IMR-90 (cell line): ENCODE measurements around the gene GSDMA. TPM values are rescaled to one million over a fixed set of nuclear protein-coding genes. Genes with fewer than 3 reads are reported as not detected.

Experiments
- ATAC-seq: fragments of 200-7000 bp; cut with Tn5 transposase; 2 replicates; pipeline ENCODE4 v1.9.1; 2020; ENCODE audit warnings: low read depth, mild to moderate bottlenecking, moderate library complexity
- BruUV-seq: library from RNA; stranded (reverse); fragments of 400-500 nt; replicated peaks from 2 replicates; lab custom pipeline; 2021; lab: Mats Ljungman, UMichigan
- CTCF ChIA-PET: fragments of 300-600 bp; formaldehyde crosslinking; extraction: SDS; loops from one replicate; lab custom pipeline; 2021; ENCODE audit warnings: antibody characterized with exemption; lab: Yijun Ruan, JAX
- POLR2A ChIA-PET: fragments of 300-600 bp; sonication (Branson Sonifier 250); formaldehyde crosslinking; loops from one replicate; lab custom pipeline; 2022; ENCODE audit warnings: antibody characterized with exemption; ENCODE audit not compliant: unreplicated experiment; lab: Charles Lee
- DNase-seq: peaks from one replicate; pipeline ENCODE4 v3.0.0; 2013
- H2AFZ ChIP-seq: replicated peaks from 2 replicates; pipeline ENCODE3; 2013; ENCODE audit warnings: low read length, mild to moderate bottlenecking; ENCODE audit not compliant: poor library complexity
- H2AK5ac ChIP-seq: 2 replicates; pipeline ENCODE4 v1.6.1; 2013; ENCODE audit warnings: low read depth, low read length, inconsistent platforms
- H2AK9ac ChIP-seq: replicated peaks from 2 replicates; pipeline ENCODE3; 2013; ENCODE audit warnings: mild to moderate bottlenecking, low read depth, low read length, moderate library complexity; ENCODE audit not compliant: poor library complexity
- H2BK120ac ChIP-seq: 2 replicates; pipeline ENCODE4 v1.6.1; 2013; ENCODE audit warnings: low read depth, low read length, inconsistent platforms
- H2BK15ac ChIP-seq: 3 replicates; pipeline ENCODE4 v1.6.1; 2013; ENCODE audit warnings: low read depth, low read length, inconsistent platforms
- H2BK20ac ChIP-seq: 2 replicates; pipeline ENCODE4 v1.6.1; 2013; ENCODE audit warnings: low read depth, mild to moderate bottlenecking, inconsistent platforms, low read length, moderate library complexity
- H2BK5ac ChIP-seq: 2 replicates; pipeline ENCODE4 v1.6.1; 2013; ENCODE audit warnings: mild to moderate bottlenecking, low read depth, low read length, inconsistent platforms; ENCODE audit not compliant: poor library complexity, severe bottlenecking
- H3K14ac ChIP-seq: replicated peaks from 2 replicates; pipeline ENCODE4 v1.6.1; 2013; ENCODE audit warnings: low read depth, low read length, inconsistent platforms
- H3K18ac ChIP-seq: 2 replicates; pipeline ENCODE4 v1.6.1; 2013; ENCODE audit warnings: low read depth, low read length, control low read depth
- H3K23ac ChIP-seq: 2 replicates; pipeline ENCODE4 v1.6.1; 2013; ENCODE audit warnings: low read depth, low read length, inconsistent platforms
- H3K27ac ChIP-seq: 2 replicates; pipeline ENCODE4 v1.5.1; 2013; ENCODE audit warnings: mild to moderate bottlenecking, control low read depth, low read length; ENCODE audit not compliant: insufficient read depth
- H3K27me3 ChIP-seq: 2 replicates; pipeline ENCODE4 v1.6.1; 2013; ENCODE audit warnings: low read length; ENCODE audit not compliant: control insufficient read depth, insufficient read depth
- H3K36me3 ChIP-seq: 2 replicates; pipeline ENCODE4 v1.6.1; 2013; ENCODE audit warnings: low read length, mixed read lengths; ENCODE audit not compliant: control insufficient read depth, insufficient read depth
- H3K4ac ChIP-seq: 2 replicates; pipeline ENCODE4 v1.6.1; 2013; ENCODE audit warnings: low read depth, low read length, inconsistent platforms
- H3K4me1 ChIP-seq: 2 replicates; pipeline ENCODE4 v1.6.1; 2013; ENCODE audit warnings: low read length, mixed read lengths; ENCODE audit not compliant: control insufficient read depth, insufficient read depth
- H3K4me2 ChIP-seq: 2 replicates; pipeline ENCODE4 v1.6.1; 2013; ENCODE audit warnings: low read depth, mild to moderate bottlenecking, control low read depth, low read length, moderate library complexity
- H3K4me3 ChIP-seq: 2 replicates; pipeline ENCODE4 v1.5.1; 2013; ENCODE audit warnings: low read depth, mild to moderate bottlenecking, control low read depth, low read length, moderate library complexity; ENCODE audit not compliant: insufficient read depth
- H3K56ac ChIP-seq: 2 replicates; pipeline ENCODE4 v1.6.1; 2013; ENCODE audit warnings: low read length, inconsistent platforms; ENCODE audit not compliant: insufficient read depth; ENCODE audit errors: extremely low read depth
- H3K79me1 ChIP-seq, 2 experiments: 2 replicates each; pipeline ENCODE4 v1.6.1; 2013; ENCODE audit warnings: low read length in 2 of 2, inconsistent platforms in 1 of 2, low read depth in 1 of 2
- H3K9ac ChIP-seq: 2 replicates; pipeline ENCODE4 v1.6.1; 2013; ENCODE audit warnings: low read depth, low read length, control low read depth
- H3K9me1 ChIP-seq: 2 replicates; pipeline ENCODE4 v1.6.1; 2013; ENCODE audit warnings: low read length, inconsistent platforms; ENCODE audit not compliant: insufficient read depth
- H3K9me3 ChIP-seq: 2 replicates; pipeline ENCODE4 v1.6.1; 2013; ENCODE audit warnings: low read length; ENCODE audit not compliant: control insufficient read depth, insufficient read depth
- H4K20me1 ChIP-seq: 2 replicates; pipeline ENCODE4 v1.6.1; 2013; ENCODE audit warnings: low read length, inconsistent platforms; ENCODE audit not compliant: insufficient read depth
- H4K5ac ChIP-seq: 2 replicates; pipeline ENCODE4 v1.6.1; 2013; ENCODE audit warnings: mild to moderate bottlenecking, low read depth, low read length, control low read depth
- H4K8ac ChIP-seq, 2 experiments: 2 replicates each; pipeline ENCODE4 v1.6.1; 2013; ENCODE audit warnings: low read depth in 2 of 2, low read length in 2 of 2, control low read depth in 1 of 2, inconsistent platforms in 1 of 2
- H4K91ac ChIP-seq: 2 replicates; pipeline ENCODE4 v1.6.1; 2013; ENCODE audit warnings: low read depth, low read length, inconsistent platforms; ENCODE audit not compliant: insufficient read depth
- ELK1 ChIP-seq: fragments of 150-350 bp; IDR thresholded peaks from 2 replicates; pipeline ENCODE4 v1.6.1; 2016; ENCODE audit warnings: low read depth, mild to moderate bottlenecking, low read length, moderate library complexity, borderline replicate concordance
- RCOR1 ChIP-seq: IDR thresholded peaks from 2 replicates; pipeline ENCODE4 v1.6.1; 2012; ENCODE audit warnings: mild to moderate bottlenecking, low read length, improper control_type of control experiment; ENCODE audit not compliant: insufficient replicate concordance
- RFX5 ChIP-seq: IDR thresholded peaks from 2 replicates; pipeline ENCODE4 v1.8.0; 2012; ENCODE audit warnings: low read depth, mild to moderate bottlenecking, low read length, moderate library complexity
- WGBS, 2 experiments: methylation state at CpG; one replicate each; pipeline versions ENCODE4 v1.1.5 to v1.1.7; 2013; ENCODE audit warnings: missing lambda C conversion rate in 2 of 2; ENCODE audit not compliant: insufficient read length in 1 of 2; ENCODE audit errors: extremely low coverage in 2 of 2; 5-methylcytosine and 5-hydroxymethylcytosine counted together
- dilution Hi-C: fragments of 300-500 bp; cut with HindIII; formaldehyde crosslinking; loops from one replicate; pipeline ENCODE4 v1.14.3; 2018; ENCODE audit warnings: low sequenced_read_pairs; ENCODE audit not compliant: unreplicated experiment
- in situ Hi-C: fragments of 300-500 bp; cut with MboI; formaldehyde crosslinking; loops from 3 replicates; pipeline ENCODE4 v1.14.3; 2019; ENCODE audit warnings: low sequenced_read_pairs, inconsistent platforms, mixed read lengths
- intact Hi-C: fragments of 100-400 bp; cut with micrococcal nuclease; formaldehyde crosslinking; loops from 2 replicates; pipeline ENCODE4 v1.10.0; 2022
- polyA plus RNA-seq, 3 experiments: library from polyadenylated mRNA; depleted of rRNA; stranded (reverse); fragments of >200 nt; gene quantifications; 2 replicates each; pipeline ENCODE4 v1.2.3, GENCODE V29; 2012; ENCODE audit warnings: low replicate concordance in 1 of 3
- total RNA-seq: library from RNA; depleted of rRNA; stranded (reverse); fragments of >200 nt; gene quantifications from 2 replicates; pipeline ENCODE4 v1.2.3, GENCODE V29; 2012

Gene GSDMA
- total and polyA plus RNA-seq, 2 of the 4 experiments (the other 2 are of a cell fraction), result not detected

GRCh38 chr17:40015005-40015997, 52.5 kb downstream of the GSDMA start, which contains the start of gene CSF3:
TSS of gene CSF3 (plus strand) at chr17:40015440. CDS start at chr17:40015475, 35 bp downstream.
- in situ Hi-C loops, result no loop called here
- Histone ChIP-seq H3K36me3 (peaks cover 9% of the 10 kb centered on the region; the same call in 1 of the 2 replicates), H2BK15ac (peak within 1 kb of the TSS; percentile 83; the same call in 2 of the 3 replicates), H2AFZ (peak within 1 kb of the TSS; percentile 78), H2BK5ac (no peak within 1 kb of the TSS), H2AK9ac (peak within 1 kb of the TSS; percentile 91), H3K14ac (peak within 1 kb of the TSS; percentile 63; the same call in 1 of the 2 replicates), H2BK120ac (peak within 1 kb of the TSS; percentile 47), H4K8ac (peak within 1 kb of the TSS; percentile 16 to 42; a peak in 2 of 4 replicates), H3K23ac (no peak within 1 kb of the TSS), H3K79me1 (0 out of 4 replicates have a peak, but pooled peaks cover 0 to 6% of the 10 kb centered on the region in 2 experiments), H3K4me2 (no peak within 1 kb of the TSS), H3K9me3 (no peaks in the 10 kb centered on the region), H3K27ac (no peak within 1 kb of the TSS), H3K9ac (no peak within 1 kb of the TSS), H4K5ac (no peak within 1 kb of the TSS), H3K4me1 (peaks cover 19% of the 10 kb centered on the region), H3K18ac (no peak within 1 kb of the TSS), H3K9me1 (no peaks in the 10 kb centered on the region; the same call in 1 of the 2 replicates), H4K91ac (peak within 1 kb of the TSS; percentile 41; the same call in 1 of the 2 replicates), H2BK20ac (peak within 1 kb of the TSS; percentile 18; the same call in 1 of the 2 replicates), H3K4ac (peak within 1 kb of the TSS; percentile 80), H3K27me3 (no peaks in the 10 kb centered on the region; the same call in 1 of the 2 replicates), H2AK5ac (peak within 1 kb of the TSS; percentile 92), H4K20me1 (no peaks in the 10 kb centered on the region), H3K4me3 (no peak within 1 kb of the TSS), H3K56ac (no peak within 1 kb of the TSS)
- DNase-seq, result no peak
- dilution Hi-C loops, result no loop called here
- BruUV-seq, result no TSS peak
- POLR2A ChIA-PET, result no interaction called here
- CTCF ChIA-PET, result interaction anchor here (1.0 to 1.9 kb wide), 4 partner anchors 12 to 98 kb away, joined by 3 to 7 read pairs (median 4); no protein-coding TSS in a partner anchor
- intact Hi-C loops, result no loop called here
- no peak for TF ChIP-seq ELK1
- no peak for TF ChIP-seq RFX5
- no peak for TF ChIP-seq RCOR1
- WGBS, 2 experiments, result 81% methylated on average over 6 of the region's 20 CpGs; no CpG with 5 or more reads in 1 of the 2 experiments
- ATAC-seq, result no peak
